Measurements from ENCODE around the gene GRID2IP. TPM values are rescaled to one million over a fixed set of nuclear protein-coding genes. Genes with fewer than 3 reads are reported as not detected.
A peak's percentile ranks its signal among the peaks of the same experiment; 100 is the strongest.

The GRID2IP gene
- total and polyA plus RNA-seq, 10 of the 15 experiments (the other 5 are each of a cell fraction or from before 2014, with no cell fraction given), result not detected

DNA sequence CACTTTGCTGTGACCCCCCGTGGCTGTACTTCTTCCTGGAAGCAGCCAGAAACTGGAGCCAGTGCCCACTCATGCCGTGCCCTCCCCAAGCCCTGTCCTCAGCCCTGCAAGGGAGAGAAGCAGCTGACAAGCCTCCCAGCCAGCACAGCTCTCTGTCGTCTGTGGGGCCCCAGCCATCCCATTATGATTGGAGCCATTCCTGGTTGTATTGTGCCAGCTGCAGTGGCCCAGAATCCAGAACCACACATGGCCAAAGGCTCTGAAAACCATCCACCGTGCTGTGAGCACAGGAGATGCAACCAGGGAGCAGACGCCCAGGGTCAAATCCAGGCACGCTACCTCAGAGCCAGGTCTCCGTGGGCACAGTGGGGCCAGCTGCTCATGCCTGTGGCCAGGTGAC, 18.7 kb downstream of the GRID2IP start (continued):
- TF ChIP-seq, protein P1, sequence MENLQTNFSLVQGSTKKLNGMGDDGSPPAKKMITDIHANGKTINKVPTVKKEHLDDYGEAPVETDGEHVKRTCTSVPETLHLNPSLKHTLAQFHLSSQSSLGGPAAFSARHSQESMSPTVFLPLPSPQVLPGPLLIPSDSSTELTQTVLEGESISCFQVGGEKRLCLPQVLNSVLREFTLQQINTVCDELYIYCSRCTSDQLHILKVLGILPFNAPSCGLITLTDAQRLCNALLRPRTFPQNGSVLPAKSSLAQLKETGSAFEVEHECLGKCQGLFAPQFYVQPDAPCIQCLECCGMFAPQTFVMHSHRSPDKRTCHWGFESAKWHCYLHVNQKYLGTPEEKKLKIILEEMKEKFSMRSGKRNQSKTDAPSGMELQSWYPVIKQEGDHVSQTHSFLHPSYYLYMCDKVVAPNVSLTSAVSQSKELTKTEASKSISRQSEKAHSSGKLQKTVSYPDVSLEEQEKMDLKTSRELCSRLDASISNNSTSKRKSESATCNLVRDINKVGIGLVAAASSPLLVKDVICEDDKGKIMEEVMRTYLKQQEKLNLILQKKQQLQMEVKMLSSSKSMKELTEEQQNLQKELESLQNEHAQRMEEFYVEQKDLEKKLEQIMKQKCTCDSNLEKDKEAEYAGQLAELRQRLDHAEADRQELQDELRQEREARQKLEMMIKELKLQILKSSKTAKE (IDR thresholded peaks at IDR 0.05; ENCODE audit: low read depth, poor library complexity, severe bottlenecking), result no peak

DNA sequence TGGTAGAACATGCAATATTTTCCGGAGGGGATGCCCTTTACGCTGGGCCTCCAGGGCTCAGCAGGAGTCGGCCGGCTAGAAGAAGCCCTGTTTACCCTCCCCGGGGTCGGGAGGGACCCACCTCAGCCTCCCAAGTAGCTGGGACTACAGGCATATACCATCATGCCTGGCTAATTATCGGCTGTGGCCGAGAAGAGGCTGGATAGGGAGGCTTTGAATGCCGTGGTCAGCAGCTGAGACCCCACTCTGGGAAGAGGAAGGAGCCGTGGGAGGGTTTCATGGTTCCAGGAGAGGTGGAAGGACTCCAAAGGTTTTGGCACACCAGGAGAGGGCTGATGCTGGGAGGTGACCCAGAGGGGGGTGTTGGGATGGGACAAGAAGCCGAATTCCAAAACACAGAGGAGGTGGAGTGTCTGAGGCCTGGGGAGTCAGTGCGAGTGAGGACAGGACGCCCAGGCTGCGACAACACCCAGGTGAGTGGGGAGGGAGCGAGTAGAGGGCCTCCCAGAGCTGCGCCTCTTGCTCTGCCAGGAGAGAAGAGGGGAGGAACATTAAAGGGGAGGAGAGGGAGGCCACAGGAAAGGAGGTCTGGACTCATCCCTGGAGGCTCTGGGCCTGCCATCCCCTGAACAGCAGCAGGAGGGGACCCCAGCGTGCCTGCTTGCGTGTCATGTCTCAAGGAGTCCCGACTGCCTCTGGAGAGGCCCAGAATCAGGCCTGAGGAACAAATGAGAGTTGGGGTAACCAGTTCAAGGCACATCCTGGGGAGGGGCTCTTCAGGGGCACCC, 19.6 kb downstream of the GRID2IP start:
- Histone ChIP-seq H3K27me3 (replicated peaks in 1 of 2; ENCODE audit: control insufficient read depth in 2 of 2, insufficient read depth in 2 of 2, low read length in 1 of 2) (peaks cover 2 to 5% of the 10 kb centered on the region in 2 experiments), H4K20me1 (ENCODE audit: control insufficient read depth, insufficient read depth) (no peaks in the 10 kb centered on the region), H3K36me3 (ENCODE audit: control insufficient read depth in 2 of 2, insufficient read depth in 2 of 2, low read length in 1 of 2) (no peaks in the 10 kb centered on the region), H3K79me2 (ENCODE audit: control insufficient read depth, insufficient read depth, low read length) (no peaks in the 10 kb centered on the region), H3K27ac (ENCODE audit: control insufficient read depth, insufficient read depth) (no peak overlapping the region), H3K9ac (ENCODE audit: control insufficient read depth, insufficient read depth, low read length) (no peak overlapping the region), H3K9me3 (replicated peaks; ENCODE audit: control insufficient read depth, insufficient read depth, low read length) (no peaks in the 10 kb centered on the region), H3K4me3 (peak overlapping the region; percentile 68; the same call in 1 of the 2 replicates), H3K4me1 (ENCODE audit: control insufficient read depth, insufficient read depth, low read length) (peaks cover 4% of the 10 kb centered on the region), H3K4me2 (ENCODE audit: control insufficient read depth, insufficient read depth) (peak overlapping the region; percentile 42; the same call in 1 of the 2 replicates), H2AFZ (ENCODE audit: control insufficient read depth, low read depth, low read length) (no peak overlapping the region)
- ChIA-PET RAD21 (ENCODE audit: unreplicated experiment) (no interaction called here), SMC1A (ENCODE audit: uncharacterized antibody, unreplicated experiment) (no interaction called here), CTCF (no interaction called here), POLR2A (no interaction called here)
- no peak for FAIRE-seq
- 51% methylated on average over 19 of the region's 19 CpGs for WGBS (ENCODE audit: insufficient coverage, insufficient replicate concordance, low lambda C conversion rate, missing lambda C conversion rate)
- in situ Hi-C loops (cut with MboI) (no loop called here), intact Hi-C loops (cut with micrococcal nuclease; ENCODE audit: unreplicated experiment) (no loop called here)
- no peak for DNase-seq (ENCODE audit: low read depth, low spot score)
- ATAC-seq, result no peak
- no TSS peak for BruUV-seq (replicated peaks)
- TF ChIP-seq, protein P2, sequence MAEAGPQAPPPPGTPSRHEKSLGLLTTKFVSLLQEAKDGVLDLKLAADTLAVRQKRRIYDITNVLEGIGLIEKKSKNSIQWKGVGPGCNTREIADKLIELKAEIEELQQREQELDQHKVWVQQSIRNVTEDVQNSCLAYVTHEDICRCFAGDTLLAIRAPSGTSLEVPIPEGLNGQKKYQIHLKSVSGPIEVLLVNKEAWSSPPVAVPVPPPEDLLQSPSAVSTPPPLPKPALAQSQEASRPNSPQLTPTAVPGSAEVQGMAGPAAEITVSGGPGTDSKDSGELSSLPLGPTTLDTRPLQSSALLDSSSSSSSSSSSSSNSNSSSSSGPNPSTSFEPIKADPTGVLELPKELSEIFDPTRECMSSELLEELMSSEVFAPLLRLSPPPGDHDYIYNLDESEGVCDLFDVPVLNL (IDR thresholded peaks at IDR 0.05; ENCODE audit: low read depth, low read length), result no peak
- TF ChIP-seq, protein P3, sequence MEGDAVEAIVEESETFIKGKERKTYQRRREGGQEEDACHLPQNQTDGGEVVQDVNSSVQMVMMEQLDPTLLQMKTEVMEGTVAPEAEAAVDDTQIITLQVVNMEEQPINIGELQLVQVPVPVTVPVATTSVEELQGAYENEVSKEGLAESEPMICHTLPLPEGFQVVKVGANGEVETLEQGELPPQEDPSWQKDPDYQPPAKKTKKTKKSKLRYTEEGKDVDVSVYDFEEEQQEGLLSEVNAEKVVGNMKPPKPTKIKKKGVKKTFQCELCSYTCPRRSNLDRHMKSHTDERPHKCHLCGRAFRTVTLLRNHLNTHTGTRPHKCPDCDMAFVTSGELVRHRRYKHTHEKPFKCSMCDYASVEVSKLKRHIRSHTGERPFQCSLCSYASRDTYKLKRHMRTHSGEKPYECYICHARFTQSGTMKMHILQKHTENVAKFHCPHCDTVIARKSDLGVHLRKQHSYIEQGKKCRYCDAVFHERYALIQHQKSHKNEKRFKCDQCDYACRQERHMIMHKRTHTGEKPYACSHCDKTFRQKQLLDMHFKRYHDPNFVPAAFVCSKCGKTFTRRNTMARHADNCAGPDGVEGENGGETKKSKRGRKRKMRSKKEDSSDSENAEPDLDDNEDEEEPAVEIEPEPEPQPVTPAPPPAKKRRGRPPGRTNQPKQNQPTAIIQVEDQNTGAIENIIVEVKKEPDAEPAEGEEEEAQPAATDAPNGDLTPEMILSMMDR (IDR thresholded peaks at IDR 0.05 in 2 of 3, conservative IDR thresholded peaks at IDR 0.05 in 1 of 3; ENCODE audit: control insufficient read depth in 2 of 3, extremely low read depth in 1 of 3, insufficient read depth in 1 of 3, low read depth in 3 of 3, low read length in 3 of 3), result no peak
- no peak for TF ChIP-seq NR2C2 (IDR thresholded peaks at IDR 0.05; ENCODE audit: borderline replicate concordance, control insufficient read depth, insufficient read length, low read depth)
- TF ChIP-seq SIX5 (IDR thresholded peaks at IDR 0.05; ENCODE audit: low read depth, low read length, severe bottlenecking), result no peak

Data from GM12878 (cell line).